NOMO-1 treated with dmso at 0.1 percent for 144 hours (cell line): ENCODE measurements around the gene CALU.

Experiments used
- DNase-seq: peaks from one replicate; lab custom pipeline; 2025; ENCODE audit not compliant: unreplicated experiment; lab: John Stamatoyannopoulos, UW

Gene CALU

GRCh38 chr7:128783143-128783861 is 44.1 kb downstream of the CALU start:
- DNase-seq, result no peak

- DNase-seq, result no peak
These were observed 46.6 kb downstream of the CALU start for GRCh38 chr7:128785738-128786137.

- no peak for DNase-seq
These were observed 49.6 kb downstream of the CALU start for GRCh38 chr7:128788446-128789412.

- no peak for DNase-seq
These were observed 51.3 kb downstream of the CALU start for GRCh38 chr7:128790315-128791041.

- peak; percentile 21 for DNase-seq
These were observed 52.2 kb downstream of the CALU start, which contains the start of gene CCDC136 for GRCh38 chr7:128791121-128791971. Gene CCDC136 (plus strand): TSS chr7:128791968. CDS start chr7:128792412, 444 bp downstream.

GRCh38 chr7:128791972-128792327 is 52.8 kb downstream of the CALU start:
- no peak for DNase-seq

GRCh38 chr7:128792471-128793180 is 53.5 kb downstream of the CALU start:
- DNase-seq, result no peak

- no peak for DNase-seq
These were observed 54.0 kb downstream of the CALU start for GRCh38 chr7:128793181-128793547.

- no peak for DNase-seq
These were observed 54.9 kb downstream of the CALU start for GRCh38 chr7:128794020-128794419.

GRCh38 chr7:128794436-128794835 is 55.3 kb downstream of the CALU start:
- no peak for DNase-seq

- DNase-seq, result no peak
These were observed 56.0 kb downstream of the CALU start for GRCh38 chr7:128795129-128795528.

GRCh38 chr7:128796327-128796726 is 57.2 kb downstream of the CALU start:
- no peak for DNase-seq

GRCh38 chr7:128799451-128799850 is 60.3 kb downstream of the CALU start:
- no peak for DNase-seq

GRCh38 chr7:128800567-128800966 is 61.4 kb downstream of the CALU start:
- DNase-seq, result no peak

- DNase-seq, result no peak
These were observed 61.8 kb downstream of the CALU start for GRCh38 chr7:128801003-128801402.

GRCh38 chr7:128801667-128802418 is 62.7 kb downstream of the CALU start:
- DNase-seq, result no peak

GRCh38 chr7:128804484-128804883 is 65.3 kb downstream of the CALU start:
- DNase-seq, result no peak

- DNase-seq, result no peak
These were observed 66.1 kb downstream of the CALU start for GRCh38 chr7:128805225-128805624.

- DNase-seq, result no peak
These were observed 68.0 kb downstream of the CALU start for GRCh38 chr7:128807191-128807590.
